HG02884 (cell line): ENCODE results near the gene CST4.
"Not testable (repeated sequence)": the region's sequence is repeated elsewhere in the genome, so short reads cannot be mapped to it uniquely, and the experiment has no call there.

Experiments used
- ATAC-seq: cut with Tn5 transposase; IDR thresholded peaks from one replicate; pipeline ENCODE4 v1.9.1; 2021; ENCODE audit warnings: mild to moderate bottlenecking, moderate library complexity; ENCODE audit not compliant: unreplicated experiment

CST4 gene

GRCh38 chr20:23663180-23663579, 25.7 kb downstream of the CST4 start:
- ATAC-seq = no peak

GRCh38 chr20:23662276-23662870, 26.5 kb downstream of the CST4 start:
- ATAC-seq = no peak

- ATAC-seq = no peak
These were observed 27.8 kb downstream of the CST4 start for GRCh38 chr20:23661002-23661429.

- no peak for ATAC-seq
These were observed 28.6 kb downstream of the CST4 start for GRCh38 chr20:23659989-23660837.

GRCh38 chr20:23659610-23659988, 29.2 kb downstream of the CST4 start:
- not testable (repeated sequence) for ATAC-seq

GRCh38 chr20:23658989-23659609, 29.7 kb downstream of the CST4 start:
- ATAC-seq = no peak

- ATAC-seq = no peak
These were observed 30.5 kb downstream of the CST4 start for GRCh38 chr20:23658336-23658735.

- no peak for ATAC-seq
These were observed 31.6 kb downstream of the CST4 start for GRCh38 chr20:23657202-23657601.

- no peak for ATAC-seq
These were observed 32.5 kb downstream of the CST4 start for GRCh38 chr20:23656372-23656771.

GRCh38 chr20:23655491-23656211, 33.2 kb downstream of the CST4 start:
- ATAC-seq = no peak

- ATAC-seq = no peak
These were observed 34.1 kb downstream of the CST4 start for GRCh38 chr20:23654717-23655116.

- no peak for ATAC-seq
These were observed 34.8 kb downstream of the CST4 start for GRCh38 chr20:23654000-23654399.

GRCh38 chr20:23653400-23653938, 35.4 kb downstream of the CST4 start:
- ATAC-seq = no peak

- ATAC-seq = no peak
These were observed 35.9 kb downstream of the CST4 start for GRCh38 chr20:23652926-23653325.

GRCh38 chr20:23652371-23652770, 36.5 kb downstream of the CST4 start:
- no peak for ATAC-seq

- ATAC-seq = no peak
These were observed 37.7 kb downstream of the CST4 start for GRCh38 chr20:23651117-23651516.

- ATAC-seq = no peak
These were observed 38.9 kb downstream of the CST4 start for GRCh38 chr20:23649830-23650417.

- ATAC-seq = no peak
These were observed 39.6 kb downstream of the CST4 start for GRCh38 chr20:23649242-23649641.

GRCh38 chr20:23647346-23647745, 41.5 kb downstream of the CST4 start:
- no peak for ATAC-seq

GRCh38 chr20:23646106-23646873, 42.5 kb downstream of the CST4 start:
- no peak for ATAC-seq
